ENCODE measurements around the gene RGS6.

The RGS6 gene

GRCh38 chr14:72479461-72479931 lies 547.3 kb downstream of the RGS6 start:
- no peak for DNase-seq
- H3K4me1 ChIP-seq, result peaks cover 0 to 3% (median 0%) of the 10 kb centered on the region in 4 donors
- intact Hi-C loops (cut with DNase I; ENCODE audit: low total_unique reads), result no loop called here
- H3K9me3 ChIP-seq, result no peaks in the 10 kb centered on the region
- H3K36me3 ChIP-seq, result peaks cover 0 to 19% (median 0%) of the 10 kb centered on the region in 3 donors
- TF ChIP-seq, protein P1, sequence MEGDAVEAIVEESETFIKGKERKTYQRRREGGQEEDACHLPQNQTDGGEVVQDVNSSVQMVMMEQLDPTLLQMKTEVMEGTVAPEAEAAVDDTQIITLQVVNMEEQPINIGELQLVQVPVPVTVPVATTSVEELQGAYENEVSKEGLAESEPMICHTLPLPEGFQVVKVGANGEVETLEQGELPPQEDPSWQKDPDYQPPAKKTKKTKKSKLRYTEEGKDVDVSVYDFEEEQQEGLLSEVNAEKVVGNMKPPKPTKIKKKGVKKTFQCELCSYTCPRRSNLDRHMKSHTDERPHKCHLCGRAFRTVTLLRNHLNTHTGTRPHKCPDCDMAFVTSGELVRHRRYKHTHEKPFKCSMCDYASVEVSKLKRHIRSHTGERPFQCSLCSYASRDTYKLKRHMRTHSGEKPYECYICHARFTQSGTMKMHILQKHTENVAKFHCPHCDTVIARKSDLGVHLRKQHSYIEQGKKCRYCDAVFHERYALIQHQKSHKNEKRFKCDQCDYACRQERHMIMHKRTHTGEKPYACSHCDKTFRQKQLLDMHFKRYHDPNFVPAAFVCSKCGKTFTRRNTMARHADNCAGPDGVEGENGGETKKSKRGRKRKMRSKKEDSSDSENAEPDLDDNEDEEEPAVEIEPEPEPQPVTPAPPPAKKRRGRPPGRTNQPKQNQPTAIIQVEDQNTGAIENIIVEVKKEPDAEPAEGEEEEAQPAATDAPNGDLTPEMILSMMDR (IDR thresholded peaks at IDR 0.05), result no peak
- H3K4me3 ChIP-seq, result no peak overlapping the region
- H3K27me3 ChIP-seq, result no peaks in the 10 kb centered on the region
- no peak overlapping the region for H3K27ac ChIP-seq

- TF ChIP-seq, protein P1 (IDR thresholded peaks at IDR 0.05), result no peak
- intact Hi-C loops (cut with DNase I; ENCODE audit: low total_unique reads), result no loop called here
- H3K4me3 ChIP-seq, result no peak overlapping the region
- H3K36me3 ChIP-seq, result peaks cover 0 to 11% (median 0%) of the 10 kb centered on the region in 3 donors
- H3K27me3 ChIP-seq, result no peaks in the 10 kb centered on the region
- peaks cover 0 to 3% (median 0%) of the 10 kb centered on the region in 4 donors for H3K4me1 ChIP-seq
- no peak for DNase-seq
- H3K27ac ChIP-seq, result no peak overlapping the region
- no peaks in the 10 kb centered on the region for H3K9me3 ChIP-seq
These were observed 548.4 kb downstream of the RGS6 start for GRCh38 chr14:72480464-72481243.

GRCh38 chr14:72483311-72483710 lies 551.1 kb downstream of the RGS6 start:
- no peak overlapping the region for H3K27ac ChIP-seq
- no peaks in the 10 kb centered on the region for H3K27me3 ChIP-seq
- TF ChIP-seq, protein P1 (IDR thresholded peaks at IDR 0.05), result no peak
- no peak for DNase-seq
- peaks cover 0 to 15% (median 0%) of the 10 kb centered on the region in 3 donors for H3K36me3 ChIP-seq
- no peaks in the 10 kb centered on the region for H3K9me3 ChIP-seq
- intact Hi-C loops (cut with DNase I; ENCODE audit: low total_unique reads), result no loop called here
- H3K4me3 ChIP-seq, result no peak overlapping the region
- no peaks in the 10 kb centered on the region for H3K4me1 ChIP-seq

- TF ChIP-seq, protein P1 (IDR thresholded peaks at IDR 0.05), result no peak
- Histone ChIP-seq H3K4me3 (no peak overlapping the region), H3K4me1 (no peaks in the 10 kb centered on the region)
These were observed 553.5 kb downstream of the RGS6 start for GRCh38 chr14:72485695-72486094.

GRCh38 chr14:72488514-72488913 lies 556.3 kb downstream of the RGS6 start:
- peaks cover 0 to 17% (median 0%) of the 10 kb centered on the region in 3 donors for H3K36me3 ChIP-seq
- intact Hi-C loops (cut with DNase I; ENCODE audit: low total_unique reads), result no loop called here
- no peak for DNase-seq
- TF ChIP-seq, protein P1 (IDR thresholded peaks at IDR 0.05), result no peak
- no peaks in the 10 kb centered on the region for H3K4me1 ChIP-seq
- H3K9me3 ChIP-seq, result no peaks in the 10 kb centered on the region
- no peak overlapping the region for H3K4me3 ChIP-seq
- H3K27me3 ChIP-seq, result no peaks in the 10 kb centered on the region
- H3K27ac ChIP-seq, result no peak overlapping the region

More at GRCh38 chr14:72485695-72486094, 553.5 kb downstream of the RGS6 start:
- intact Hi-C loops (cut with DNase I; ENCODE audit: low total_unique reads), result no loop called here
- Histone ChIP-seq H3K9me3 (no peaks in the 10 kb centered on the region), H3K36me3 (peaks cover 0 to 23% (median 0%) of the 10 kb centered on the region in 3 donors), H3K27ac (no peak overlapping the region), H3K27me3 (no peaks in the 10 kb centered on the region)
- no peak for DNase-seq
